Eye (tissue), 1 donor: Measurements from ENCODE around the gene RYR1.

Experiments
- DNase-seq: peaks from one replicate; pipeline ENCODE4 v3.0.0-alpha.2; 2015

The RYR1 gene

GRCh38 chr19:38429055-38429810, 4.3 kb upstream of the RYR1 start:
- DNase-seq: no peak

GRCh38 chr19:38429811-38430156, 3.7 kb upstream of the RYR1 start:
- no peak for DNase-seq

GRCh38 chr19:38430931-38431330, 2.6 kb upstream of the RYR1 start:
- no peak for DNase-seq

- peak; percentile 81 for DNase-seq
Observed at GRCh38 chr19:38434549-38435051, 1.1 kb downstream of the RYR1 start.

GRCh38 chr19:38437295-38437694, 3.8 kb downstream of the RYR1 start:
- no peak for DNase-seq

GRCh38 chr19:38437917-38438316, 4.4 kb downstream of the RYR1 start:
- no peak for DNase-seq

GRCh38 chr19:38440592-38440991, 7.1 kb downstream of the RYR1 start:
- DNase-seq: no peak

- peak; percentile 13 for DNase-seq
Observed at GRCh38 chr19:38441657-38442348, 8.3 kb downstream of the RYR1 start.

GRCh38 chr19:38442736-38443135, 9.2 kb downstream of the RYR1 start:
- DNase-seq: no peak

GRCh38 chr19:38443458-38443999, 10.0 kb downstream of the RYR1 start:
- DNase-seq: no peak

GRCh38 chr19:38444026-38444425, 10.5 kb downstream of the RYR1 start:
- DNase-seq: no peak

- DNase-seq: no peak
Observed at GRCh38 chr19:38445362-38445761, 11.9 kb downstream of the RYR1 start.

GRCh38 chr19:38448225-38448624, 14.7 kb downstream of the RYR1 start:
- no peak for DNase-seq

GRCh38 chr19:38449518-38449917, 16.0 kb downstream of the RYR1 start:
- no peak for DNase-seq

GRCh38 chr19:38451036-38451435, 17.5 kb downstream of the RYR1 start:
- no peak for DNase-seq

- DNase-seq: no peak
Observed at GRCh38 chr19:38451629-38452028, 18.1 kb downstream of the RYR1 start.

GRCh38 chr19:38452430-38453366, 19.2 kb downstream of the RYR1 start:
- DNase-seq: no peak

GRCh38 chr19:38453596-38453995, 20.1 kb downstream of the RYR1 start:
- DNase-seq: no peak

- peak; percentile 78 for DNase-seq
Observed at GRCh38 chr19:38455031-38455430, 21.5 kb downstream of the RYR1 start.

- no peak for DNase-seq
Observed at GRCh38 chr19:38457202-38457601, 23.7 kb downstream of the RYR1 start.

GRCh38 chr19:38457690-38458405, 24.4 kb downstream of the RYR1 start:
- DNase-seq: no peak

GRCh38 chr19:38458991-38459390, 25.5 kb downstream of the RYR1 start:
- no peak for DNase-seq
